ENCODE measurements around the gene UNC5B. TPM values are rescaled to one million over a fixed set of nuclear protein-coding genes. Genes with fewer than 3 reads are reported as not detected.

UNC5B gene
- total RNA-seq, 1 donor from 2014 or later, result 0.63 TPM

- no peak for TF ChIP-seq CTCF (conservative IDR thresholded peaks at IDR 0.05; ENCODE audit: low read depth, low read length)
- no peak for DNase-seq (ENCODE audit: low read depth)
- H3K4me3 ChIP-seq (ENCODE audit: low read depth, low read length), result no peak overlapping the region
Observed at GRCh38 chr10:71306979-71307378, 94.6 kb downstream of the UNC5B start.

GRCh38 chr10:71307469-71308085, 95.2 kb downstream of the UNC5B start:
- TF ChIP-seq CTCF (conservative IDR thresholded peaks at IDR 0.05; ENCODE audit: low read depth, low read length), result no peak

DNA sequence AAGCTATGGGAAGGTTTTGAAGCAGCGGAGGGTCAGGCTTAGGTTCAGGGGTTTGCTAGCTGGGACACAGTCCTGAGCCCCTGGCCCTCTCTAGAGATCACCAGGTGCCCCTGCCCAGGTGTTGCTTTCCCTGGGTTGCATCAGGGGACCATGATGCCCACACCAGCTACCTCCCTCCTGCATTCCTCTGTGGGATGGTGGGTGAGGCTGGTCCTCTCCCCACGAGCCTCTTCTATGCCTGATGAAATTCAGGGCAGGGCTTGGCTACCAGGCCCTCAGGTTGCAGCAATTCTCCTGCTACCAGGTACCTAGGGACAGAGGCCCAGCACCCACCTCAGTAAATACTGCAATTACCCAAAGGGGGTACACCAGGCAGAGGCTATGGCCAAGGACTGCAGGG, 95.9 kb downstream of the UNC5B start:
- no peak for TF ChIP-seq CTCF (conservative IDR thresholded peaks at IDR 0.05; ENCODE audit: low read depth, low read length)
- DNase-seq (ENCODE audit: low read depth), result no peak
- no peak overlapping the region for H3K4me3 ChIP-seq (ENCODE audit: low read depth, low read length)

More at GRCh38 chr10:71307469-71308085, 95.2 kb downstream of the UNC5B start:
- DNase-seq (ENCODE audit: low read depth), result no peak
- H3K4me3 ChIP-seq (ENCODE audit: low read depth, low read length), result no peak overlapping the region

GRCh38 chr10:71308985-71309384, 96.6 kb downstream of the UNC5B start:
- DNase-seq (ENCODE audit: low read depth), result no peak
- no peak overlapping the region for H3K4me3 ChIP-seq (ENCODE audit: low read depth, low read length)
- TF ChIP-seq CTCF (conservative IDR thresholded peaks at IDR 0.05; ENCODE audit: low read depth, low read length), result no peak

GRCh38 chr10:71309919-71310318, 97.5 kb downstream of the UNC5B start:
- DNase-seq (ENCODE audit: low read depth), result no peak
- no peak overlapping the region for H3K4me3 ChIP-seq (ENCODE audit: low read depth, low read length)
- TF ChIP-seq CTCF (conservative IDR thresholded peaks at IDR 0.05; ENCODE audit: low read depth, low read length), result no peak

- TF ChIP-seq CTCF (conservative IDR thresholded peaks at IDR 0.05; ENCODE audit: low read depth, low read length), result no peak
- H3K4me3 ChIP-seq (ENCODE audit: low read depth, low read length), result no peak overlapping the region
- DNase-seq (ENCODE audit: low read depth), result no peak
Observed at GRCh38 chr10:71312220-71312619, 99.8 kb downstream of the UNC5B start.

All from epithelial cell of proximal tubule (primary cell).